DND-41 (cell line): ENCODE data around the gene XXYLT1.

Experiments used
- ATAC-seq: fragments of 200-7000 bp; cut with Tn5 transposase; 3 replicates; pipeline ENCODE4 v1.9.1; 2021; ENCODE audit warnings: low read depth; ENCODE audit not compliant: insufficient read depth
- DNase-seq: peaks from one replicate; pipeline ENCODE4 v3.0.0-alpha.2; 2020
- H2AFZ ChIP-seq: 2 replicates; pipeline ENCODE4 v1.6.0; 2012; ENCODE audit warnings: low read depth, low read length
- H3K27ac ChIP-seq: 2 replicates; pipeline ENCODE4 v1.5.1; 2012; ENCODE audit warnings: low read length, inconsistent platforms
- H3K27me3 ChIP-seq: fragments of 200-600 bp; sonication (generic); 2 replicates; pipeline ENCODE4 v1.6.0; 2012; ENCODE audit warnings: low read length, mild to moderate bottlenecking, inconsistent platforms; ENCODE audit not compliant: insufficient read depth, poor library complexity
- H3K36me3 ChIP-seq: 2 replicates; pipeline ENCODE4 v1.5.1; 2012; ENCODE audit warnings: low read length, inconsistent platforms; ENCODE audit not compliant: insufficient read depth
- H3K4me1 ChIP-seq: 2 replicates; pipeline ENCODE4 v1.5.1; 2012; ENCODE audit warnings: mild to moderate bottlenecking, low read length; ENCODE audit not compliant: insufficient read depth
- H3K4me2 ChIP-seq: 2 replicates; pipeline ENCODE4 v1.6.0; 2012; ENCODE audit warnings: mild to moderate bottlenecking, moderate library complexity, low read length, inconsistent platforms; ENCODE audit not compliant: insufficient read depth
- H3K4me3 ChIP-seq, 2 experiments: fragments of 200-600 bp in 1 of 2; shearing (Covaris generic) in 1 of 2; 2 replicates each; pipeline ENCODE4 v1.5.1; 2012 to 2016; ENCODE audit warnings: inconsistent platforms in 2 of 2, low read length in 2 of 2, mild to moderate bottlenecking in 2 of 2, low read depth in 1 of 2, moderate library complexity in 1 of 2
- H3K79me2 ChIP-seq: 2 replicates; pipeline ENCODE4 v1.6.0; 2012; ENCODE audit warnings: low read length, inconsistent platforms; ENCODE audit not compliant: insufficient read depth
- H3K9ac ChIP-seq: 2 replicates; pipeline ENCODE4 v1.6.0; 2012; ENCODE audit warnings: low read depth, mild to moderate bottlenecking, inconsistent platforms, low read length, moderate library complexity
- H3K9me3 ChIP-seq: 2 replicates; pipeline ENCODE4 v1.5.1; 2012; ENCODE audit warnings: low read length, moderate library complexity, mild to moderate bottlenecking, inconsistent platforms; ENCODE audit not compliant: insufficient read depth, severe bottlenecking
- H4K20me1 ChIP-seq: 2 replicates; pipeline ENCODE4 v1.6.0; 2012; ENCODE audit warnings: low read length; ENCODE audit not compliant: insufficient read depth
- CTCF ChIP-seq: IDR thresholded peaks from 2 replicates; pipeline ENCODE4 v1.5.1; 2012; ENCODE audit warnings: borderline replicate concordance, low read length, moderate library complexity, mild to moderate bottlenecking; ENCODE audit not compliant: poor library complexity, severe bottlenecking; ENCODE audit errors: extremely low read depth
- EZH2 ChIP-seq: IDR thresholded peaks from 3 replicates; pipeline ENCODE4 v1.6.1; 2012; ENCODE audit warnings: borderline replicate concordance, low read depth, mild to moderate bottlenecking, moderate library complexity, low read length, inconsistent platforms; ENCODE audit not compliant: severe bottlenecking

The XXYLT1 gene

GRCh38 chr3:195028877-195029606 is 241.9 kb downstream of the XXYLT1 start:
- Histone ChIP-seq H3K4me1 (no peaks in the 10 kb centered on the region), H3K79me2 (no peaks in the 10 kb centered on the region), H2AFZ (no peak overlapping the region), H3K36me3 (no peaks in the 10 kb centered on the region), H4K20me1 (no peaks in the 10 kb centered on the region), H3K9ac (no peak overlapping the region), H3K4me3 (no peak overlapping the region), H3K9me3 (no peaks in the 10 kb centered on the region), H3K27ac (no peak overlapping the region), H3K27me3 (peaks cover 7% of the 10 kb centered on the region), H3K4me2 (no peak overlapping the region)
- DNase-seq (no peak), ATAC-seq (no peak)
- TF ChIP-seq EZH2 (no peak), CTCF (no peak)

DNA sequence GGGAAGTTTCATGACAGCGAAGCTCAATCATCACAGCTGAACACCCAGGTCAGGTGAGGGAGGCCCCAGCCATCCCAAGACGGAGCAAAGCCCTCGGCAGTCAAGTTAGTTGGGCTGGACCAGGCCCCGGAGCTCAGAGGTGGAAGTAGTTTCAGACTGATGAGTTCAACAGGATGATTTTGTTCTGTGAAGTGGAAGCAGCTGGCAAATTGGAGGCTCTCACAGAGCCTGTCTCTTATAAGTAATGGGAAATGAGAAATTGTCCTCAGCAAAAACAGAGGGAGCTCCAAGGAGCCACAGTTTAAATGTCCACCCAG is 245.1 kb downstream of the XXYLT1 start:
- H3K9ac ChIP-seq: no peak overlapping the region
- H3K79me2 ChIP-seq: no peaks in the 10 kb centered on the region
- no peak overlapping the region for H3K4me2 ChIP-seq
- no peaks in the 10 kb centered on the region for H4K20me1 ChIP-seq
- no peak overlapping the region for H3K27ac ChIP-seq
- H3K4me1 ChIP-seq: no peaks in the 10 kb centered on the region
- DNase-seq: no peak
- H3K9me3 ChIP-seq: no peaks in the 10 kb centered on the region
- TF ChIP-seq EZH2 (no peak), CTCF (no peak)
- no peak overlapping the region for H3K4me3 ChIP-seq
- ATAC-seq: no peak
- peaks cover 10% of the 10 kb centered on the region for H3K27me3 ChIP-seq
- no peak overlapping the region for H2AFZ ChIP-seq
- no peaks in the 10 kb centered on the region for H3K36me3 ChIP-seq

GRCh38 chr3:195025056-195025883 is 245.7 kb downstream of the XXYLT1 start:
- TF ChIP-seq CTCF: no peak
- TF ChIP-seq EZH2: no peak
- Histone ChIP-seq H2AFZ (no peak overlapping the region), H3K9me3 (no peaks in the 10 kb centered on the region), H3K36me3 (no peaks in the 10 kb centered on the region), H3K27ac (no peak overlapping the region), H3K4me1 (no peaks in the 10 kb centered on the region), H3K9ac (no peak overlapping the region), H3K79me2 (no peaks in the 10 kb centered on the region), H4K20me1 (no peaks in the 10 kb centered on the region), H3K4me2 (no peak overlapping the region), H3K4me3 (no peak overlapping the region), H3K27me3 (peaks cover 10% of the 10 kb centered on the region)
- DNase-seq (no peak), ATAC-seq (no peak)
